ENCODE measurements around the gene EIF3K.

GRCh38 chr19:38682195-38682867 is 63.3 kb downstream of the EIF3K start:
- TF ChIP-seq CTCF (optimal IDR thresholded peaks at IDR 0.05 in 1 of 3, IDR thresholded peaks at IDR 0.05 in 1 of 3, conservative IDR thresholded peaks at IDR 0.05 in 1 of 3; ENCODE audit: extremely low read depth in 1 of 3, insufficient read depth in 2 of 3, low read length in 3 of 3) (no peak), EZH2 (IDR thresholded peaks at IDR 0.05; ENCODE audit: low read length) (no peak)
